ENCODE results near the gene THSD8. TPM values are rescaled to one million over a fixed set of nuclear protein-coding genes. Genes with fewer than 3 reads are reported as not detected.

Gene THSD8
- total and polyA plus RNA-seq, 2 donors (not counting 1 experiment from before 2014, with no cell fraction given): not detected

- peak overlapping the region; percentile 84 for H3K27ac Mint-ChIP-seq
Observed at GRCh38 chr19:12779162-12779993, 22.5 kb upstream of the THSD8 start.

More at GRCh38 chr19:12779162-12779993, 22.5 kb upstream of the THSD8 start:
- DNase-seq (no peak), ATAC-seq (ENCODE audit: low read depth) (no peak)
- intact Hi-C loops (cut with micrococcal nuclease): no loop called here
- Mint-ChIP-seq H3K4me1 (peaks cover 51% of the 10 kb centered on the region), H3K4me3 (peak overlapping the region; percentile 88), H3K27me3 (no peaks in the 10 kb centered on the region), H3K9me3 (ENCODE audit: insufficient read depth) (no peaks in the 10 kb centered on the region)
- Histone ChIP-seq H3K27ac (ENCODE audit: low read length in 2 of 2) (peak overlapping the region; percentile 83 to 86), H3K9me3 (ENCODE audit: control extremely low read depth in 1 of 3, control insufficient read depth in 2 of 3, insufficient read depth in 1 of 3, low read length in 2 of 3) (no peaks in the 10 kb centered on the region), H4K20me1 (ENCODE audit: control insufficient read depth, insufficient read depth, low read length, poor library complexity, severe bottlenecking) (no peaks in the 10 kb centered on the region), H3K27me3 (replicated peaks in 1 of 4; ENCODE audit: control extremely low read depth in 1 of 4, control insufficient read depth in 3 of 4, insufficient read depth in 4 of 4, low read length in 3 of 4) (no peaks in the 10 kb centered on the region), H3K4me3 (ENCODE audit: control extremely low read depth in 1 of 5, extremely low read depth in 1 of 5, insufficient read depth in 1 of 5, low read depth in 2 of 5, low read length in 4 of 5) (no peak overlapping the region), H3K79me2 (ENCODE audit: control insufficient read depth, insufficient read depth, low read length) (peaks cover 2% of the 10 kb centered on the region), H3K9ac (ENCODE audit: low read length) (no peak overlapping the region), H3K36me3 (replicated peaks in 1 of 2; ENCODE audit: control extremely low read depth in 1 of 2, control insufficient read depth in 1 of 2, extremely low read depth in 1 of 2, insufficient read depth in 2 of 2, low read length in 1 of 2) (no peaks in the 10 kb centered on the region), H3K4me2 (replicated peaks; ENCODE audit: low read depth, low read length, poor library complexity, severe bottlenecking) (peak overlapping the region; percentile 95), H3K4me1 (ENCODE audit: control insufficient read depth in 2 of 2, insufficient read depth in 2 of 2, low read length in 2 of 2) (peaks cover 45 to 65% of the 10 kb centered on the region in 2 donors), H2AFZ (ENCODE audit: insufficient read depth, low read depth, low read length, poor library complexity, severe bottlenecking) (peak overlapping the region; percentile 20)
- TF ChIP-seq CTCF (IDR thresholded peaks at IDR 0.05): no peak
- TF ChIP-seq EZH2 (IDR thresholded peaks at IDR 0.05; ENCODE audit: borderline replicate concordance, insufficient read depth, low read depth, low read length, poor library complexity, severe bottlenecking): no peak
- ChIA-PET CTCF (interaction anchor here (0.5 to 27.9 kb wide), 8 partner anchors 8 to 97 kb away, joined by 3 to 1147 read pairs (median 20); partner anchors contain the start of genes DHPS, JUNB, PRDX2 and RNASEH2A), POLR2A (interaction anchor here (0.6 to 6.9 kb wide), 3 partner anchors 8 to 50 kb away, joined by 4 to 233 read pairs (median 36); partner anchors contain the start of gene JUNB)
- WGBS (ENCODE audit: insufficient coverage): 84% methylated on average over 13 of the region's 15 CpGs
